22Rv1 (cell line): ENCODE data around the gene ATAD3B.
"Not testable (repeated sequence)": the region's sequence is repeated elsewhere in the genome, so short reads cannot be mapped to it uniquely, and the experiment has no call there.

Source experiments
- H3K27ac ChIP-seq: fragments of 450-650 bp; 2 replicates; pipeline ENCODE4 v1.5.1; 2017
- CTCF ChIP-seq: fragments of 450-650 bp; IDR thresholded peaks from 2 replicates; pipeline ENCODE4 v1.5.1; 2017; ENCODE audit warnings: mild to moderate bottlenecking
- ZFX ChIP-seq: fragments of 450-650 bp; IDR thresholded peaks from 2 replicates; pipeline ENCODE4 v1.6.1; 2017; ENCODE audit warnings: antibody characterized with exemption, borderline replicate concordance

The ATAD3B gene

GRCh38 chr1:1531947-1532346 lies 60.4 kb downstream of the ATAD3B start:
- no peak overlapping the region for H3K27ac ChIP-seq
- TF ChIP-seq ZFX (no peak), CTCF (no peak)

- not testable (repeated sequence) for H3K27ac ChIP-seq
Measured at GRCh38 chr1:1533176-1533893, 61.8 kb downstream of the ATAD3B start.

GRCh38 chr1:1533894-1534291 lies 62.3 kb downstream of the ATAD3B start:
- not testable (repeated sequence) for H3K27ac ChIP-seq

GRCh38 chr1:1534401-1535154 lies 63.0 kb downstream of the ATAD3B start:
- no peak overlapping the region for H3K27ac ChIP-seq
- no peak for TF ChIP-seq ZFX
- TF ChIP-seq CTCF = no peak

GRCh38 chr1:1535201-1536018 lies 63.8 kb downstream of the ATAD3B start:
- no peak for TF ChIP-seq ZFX
- no peak for TF ChIP-seq CTCF

GRCh38 chr1:1536019-1536937 lies 64.7 kb downstream of the ATAD3B start:
- no peak overlapping the region for H3K27ac ChIP-seq
- no peak for TF ChIP-seq ZFX
- no peak for TF ChIP-seq CTCF

More at GRCh38 chr1:1535201-1536018, 63.8 kb downstream of the ATAD3B start:
- H3K27ac ChIP-seq = no peak overlapping the region

- TF ChIP-seq CTCF = no peak
- no peak for TF ChIP-seq ZFX
- H3K27ac ChIP-seq = no peak overlapping the region
Measured at GRCh38 chr1:1536938-1537546, 65.5 kb downstream of the ATAD3B start.
